Activated CD8-positive, alpha-beta memory T cell treated with anti-CD3 and anti-CD28 coated beads for 24 hours (primary cell): ENCODE data around the gene MSH4.
"Not testable (repeated sequence)": the region's sequence is repeated elsewhere in the genome, so short reads cannot be mapped to it uniquely, and the experiment has no call there.

Experiments used
- DNase-seq: peaks from one replicate; pipeline ENCODE4 v3.0.0-alpha.2; 2020

MSH4 gene

DNA sequence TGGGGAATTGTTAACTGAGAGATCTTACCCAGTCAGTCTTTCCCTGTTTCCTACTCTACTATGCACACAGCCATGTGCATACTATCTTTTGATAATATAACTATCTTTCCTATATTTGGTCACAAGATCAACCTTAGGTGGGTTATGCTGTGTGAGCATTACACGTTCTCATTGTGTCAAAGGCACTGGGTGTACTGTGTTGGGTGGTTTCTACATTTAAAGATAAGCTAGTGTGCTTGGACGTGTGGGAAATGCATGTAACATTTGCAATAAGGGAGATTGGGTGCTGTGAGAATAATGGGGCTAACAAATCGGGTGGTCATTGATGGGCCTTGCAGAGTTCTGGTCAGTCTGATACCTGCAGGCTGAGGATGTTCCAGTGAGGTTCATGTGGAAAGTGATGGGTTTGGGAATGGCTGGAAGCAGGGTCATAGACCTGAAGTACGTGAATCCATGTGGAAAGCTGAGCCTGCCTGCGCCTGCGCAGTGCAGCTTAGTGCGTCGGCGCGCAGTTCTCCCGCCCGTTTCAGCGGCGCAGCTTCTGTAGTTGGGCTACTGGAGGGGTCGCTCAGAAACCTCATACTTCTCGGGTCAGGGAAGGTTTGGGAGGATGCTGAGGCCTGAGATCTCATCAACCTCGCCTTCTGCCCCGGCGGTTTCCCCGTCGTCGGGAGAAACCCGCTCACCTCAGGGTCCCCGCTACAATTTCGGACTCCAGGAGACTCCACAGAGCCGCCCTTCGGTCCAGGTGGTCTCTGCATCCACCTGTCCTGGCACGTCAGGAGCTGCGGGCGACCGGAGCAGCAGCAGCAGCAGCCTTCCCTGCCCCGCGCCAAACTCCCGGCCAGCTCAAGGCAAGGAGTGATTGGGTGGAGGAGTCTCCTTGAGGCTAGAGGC is at the start of gene MSH4:
MSH4 (plus strand) TSS at position 507 of the 897 bp plus-strand sequence; CDS start at position 611, 104 bp downstream.
- peak; percentile 83 for DNase-seq

- not testable (repeated sequence) for DNase-seq
These were observed 39.5 kb upstream of the MSH4 start for GRCh38 chr1:75757210-75757609.

- not testable (repeated sequence) for DNase-seq
These were observed 38.1 kb upstream of the MSH4 start for GRCh38 chr1:75758543-75758942.

- no peak for DNase-seq
These were observed 32.5 kb upstream of the MSH4 start for GRCh38 chr1:75764057-75764655.

- DNase-seq, result no peak
These were observed 30.9 kb upstream of the MSH4 start for GRCh38 chr1:75765697-75766355.

DNA sequence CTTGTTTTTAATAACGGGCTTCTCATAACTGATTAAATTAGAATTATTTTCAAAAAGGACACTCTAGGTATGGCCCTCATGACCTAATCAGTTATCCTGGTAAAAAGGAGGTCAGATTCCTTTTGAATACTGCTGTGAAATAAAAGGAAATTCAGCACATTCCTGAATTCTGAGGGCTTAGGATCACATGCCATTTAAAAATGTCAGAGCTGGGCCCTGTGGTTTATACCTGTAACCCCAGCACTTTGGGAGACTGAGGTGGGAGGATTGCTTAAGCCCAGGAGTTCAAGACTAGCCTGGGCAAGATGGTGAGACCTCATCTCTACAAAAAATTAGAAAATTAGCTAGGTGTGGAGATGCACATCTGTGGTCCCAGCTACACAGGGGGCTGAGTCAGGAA is 28.7 kb upstream of the MSH4 start:
- DNase-seq, result no peak

DNA sequence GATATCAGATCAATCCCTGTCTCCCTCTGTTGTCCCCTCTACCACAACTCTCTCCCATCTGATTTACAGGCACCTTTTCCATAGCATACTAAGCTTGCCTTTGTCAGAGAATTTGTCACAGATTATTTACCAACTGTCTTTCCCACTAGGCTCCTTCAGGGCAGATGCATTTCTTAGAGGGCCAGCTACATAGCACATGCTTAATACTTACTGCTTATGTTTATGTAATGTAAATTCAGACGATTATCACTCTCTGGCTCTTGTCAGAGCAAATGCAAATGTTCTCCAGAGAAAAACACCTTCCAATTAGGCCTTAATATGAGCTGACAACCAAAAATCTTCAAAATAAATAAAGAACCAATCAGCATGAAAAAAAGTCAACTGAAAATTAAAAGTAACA is 25.9 kb upstream of the MSH4 start:
- no peak for DNase-seq

- DNase-seq, result no peak
These were observed 24.7 kb upstream of the MSH4 start for GRCh38 chr1:75771978-75772377.

GRCh38 chr1:75777812-75778211 is 18.9 kb upstream of the MSH4 start:
- not testable (repeated sequence) for DNase-seq

- DNase-seq, result not testable (repeated sequence)
These were observed 18.0 kb upstream of the MSH4 start for GRCh38 chr1:75778694-75779093.

DNA sequence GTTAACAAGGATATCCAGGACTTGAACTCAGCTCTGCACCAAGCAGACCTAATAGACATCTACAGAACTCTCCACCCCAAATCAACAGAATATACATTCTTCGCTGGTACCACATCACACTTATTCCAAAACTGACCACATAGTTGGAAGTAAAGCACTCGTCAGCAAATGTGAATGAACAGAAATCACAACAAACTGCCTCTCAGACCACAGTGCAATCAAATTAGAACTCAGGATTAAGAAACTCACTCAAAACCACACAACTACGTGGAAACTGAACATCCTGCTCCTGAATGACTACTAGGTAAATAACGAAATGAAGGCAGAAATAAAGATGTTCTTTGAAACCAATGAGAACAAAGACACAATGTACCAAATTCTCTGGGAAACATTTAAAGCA is 16.5 kb upstream of the MSH4 start:
- DNase-seq, result not testable (repeated sequence)

- DNase-seq, result not testable (repeated sequence)
These were observed 12.8 kb upstream of the MSH4 start for GRCh38 chr1:75783920-75784319.

DNA sequence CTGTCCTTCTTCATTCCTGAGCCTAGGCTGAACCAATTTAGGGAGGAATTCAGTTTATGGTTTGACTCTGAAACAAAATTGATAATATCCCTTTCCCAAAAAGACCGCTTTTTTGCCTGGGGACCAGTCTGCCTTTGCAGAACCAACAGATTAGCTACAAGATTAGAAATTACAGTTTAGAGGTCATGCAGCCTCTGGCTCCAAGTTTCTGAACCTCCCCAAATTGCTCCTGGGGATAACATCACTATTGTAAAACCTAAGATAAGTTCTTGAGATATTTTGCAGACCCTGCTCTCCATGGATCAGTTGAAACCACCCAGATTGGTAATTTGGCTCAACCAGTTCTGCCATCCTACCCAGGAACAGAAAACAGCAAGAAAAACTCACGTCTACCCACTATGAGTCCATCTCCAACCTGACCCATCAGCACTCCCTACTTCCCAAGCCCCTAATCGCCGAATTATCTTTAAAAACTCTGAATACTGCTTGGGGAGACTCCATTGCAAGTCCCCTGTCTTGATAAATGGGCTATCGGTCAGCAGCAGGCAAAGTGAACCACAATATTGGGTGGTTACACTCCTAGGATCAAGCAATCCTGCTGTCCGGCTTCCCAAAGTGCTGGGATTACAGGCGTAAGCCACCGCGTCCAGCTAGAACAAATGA is 11.2 kb upstream of the MSH4 start:
- DNase-seq, result no peak

DNA sequence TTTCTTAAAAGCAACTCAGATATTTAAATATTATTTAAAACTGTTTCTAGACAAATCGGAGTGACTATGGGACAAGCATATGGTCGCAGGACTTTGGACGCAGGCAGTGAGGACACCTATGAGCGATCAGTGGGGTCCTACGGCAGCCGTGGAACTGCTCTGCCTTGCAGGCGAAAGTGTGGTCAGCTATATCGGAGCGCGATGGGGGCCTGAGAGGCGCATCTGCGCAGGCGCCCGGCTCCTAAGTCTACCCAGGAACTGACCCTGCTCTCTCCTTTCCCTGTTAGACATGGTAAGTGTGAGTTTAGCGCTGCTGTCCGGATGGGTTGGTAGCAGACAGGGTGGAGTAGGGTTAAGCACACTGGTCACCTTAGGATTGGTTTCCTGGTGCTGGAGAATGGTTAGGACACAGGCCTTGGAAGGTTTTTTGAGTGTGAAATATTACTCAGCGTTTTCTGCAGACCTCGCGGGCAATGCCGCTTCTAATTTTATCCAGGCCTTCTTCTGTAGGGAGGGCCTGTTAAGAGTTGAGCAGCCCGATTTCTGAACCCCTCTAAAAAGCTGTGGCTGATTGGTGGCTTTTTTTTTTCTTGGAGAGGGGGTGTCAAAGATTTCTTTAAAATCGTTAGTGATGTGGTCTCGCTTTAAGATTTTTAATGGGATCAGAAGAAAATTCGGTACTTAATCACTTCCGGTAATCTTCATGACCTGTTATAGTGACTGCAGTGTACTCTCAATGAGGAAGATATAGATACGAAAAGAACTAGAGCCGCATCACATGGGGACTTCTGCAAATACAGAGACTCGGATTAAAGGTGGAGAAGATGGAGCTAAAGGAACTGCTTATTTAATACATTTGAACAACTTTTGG is 10.5 kb upstream of the MSH4 start, which contains the start of gene RABGGTB:
RABGGTB (plus strand) TSS at position 274 of the 871 bp plus-strand sequence; CDS start at position 290, 16 bp downstream.
- peak; percentile 98 for DNase-seq

GRCh38 chr1:75786901-75787493 is 9.7 kb upstream of the MSH4 start:
- DNase-seq, result no peak

- DNase-seq, result no peak
These were observed 9.2 kb upstream of the MSH4 start for GRCh38 chr1:75787524-75787923.

DNA sequence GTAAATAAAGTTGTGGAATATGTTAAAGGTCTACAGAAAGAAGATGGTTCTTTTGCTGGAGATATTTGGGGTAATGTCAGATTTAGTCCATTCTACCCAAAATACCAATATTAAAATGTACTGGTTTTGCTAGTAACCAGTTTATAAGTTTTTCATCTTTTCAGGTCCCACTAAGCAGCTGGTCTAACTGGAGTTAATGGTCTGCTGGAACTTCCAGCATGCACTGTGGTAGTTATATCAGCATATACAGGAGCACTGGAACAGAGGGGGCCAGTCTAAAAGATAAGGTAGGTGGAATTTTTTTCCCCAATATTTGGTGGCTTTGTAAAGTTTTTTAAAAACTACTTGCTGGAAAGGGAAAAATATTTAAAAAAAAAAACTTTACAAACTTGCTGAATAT is 6.7 kb upstream of the MSH4 start:
- no peak for DNase-seq

- DNase-seq, result no peak
These were observed 5.7 kb upstream of the MSH4 start for GRCh38 chr1:75791022-75791421.

GRCh38 chr1:75792091-75792490 is 4.6 kb upstream of the MSH4 start:
- no peak for DNase-seq

- no peak for DNase-seq
These were observed 2.3 kb upstream of the MSH4 start for GRCh38 chr1:75794382-75794781.

DNA sequence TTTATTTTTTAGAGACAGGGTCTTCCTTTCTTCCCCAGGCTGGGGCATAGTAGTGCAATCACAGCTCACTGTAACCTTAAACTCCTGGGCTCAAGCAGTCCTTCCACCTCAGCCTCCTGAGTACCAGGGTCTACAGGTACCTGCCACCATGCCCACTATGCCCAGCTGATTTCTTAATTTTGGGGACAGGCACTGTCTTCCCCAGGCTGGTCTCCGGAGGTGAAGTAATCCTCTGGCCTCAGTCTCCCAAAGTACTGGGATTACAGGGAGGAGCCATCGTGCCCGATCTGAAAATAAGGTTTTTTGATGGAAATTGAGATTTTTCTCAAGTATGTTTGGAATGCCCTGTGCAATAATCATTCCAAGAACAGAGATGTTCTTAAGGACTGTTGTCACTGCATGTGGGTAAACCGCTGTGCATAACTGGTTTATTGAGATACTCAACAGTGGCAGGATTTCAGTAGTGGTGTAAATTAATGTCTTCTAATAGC is 934 bp upstream of the MSH4 start:
- no peak for DNase-seq

- DNase-seq, result no peak
These were observed 549 bp downstream of the MSH4 start for GRCh38 chr1:75797273-75797588.
